ENCODE data around the gene CNRIP1. TPM values are rescaled to one million over a fixed set of nuclear protein-coding genes. Genes with fewer than 3 reads are reported as not detected.
"Not testable (repeated sequence)": the region's sequence is repeated elsewhere in the genome, so short reads cannot be mapped to it uniquely, and the experiment has no call there.

Gene CNRIP1
- total RNA-seq, 1 donor from 2014 or later: 17.5 TPM

DNA sequence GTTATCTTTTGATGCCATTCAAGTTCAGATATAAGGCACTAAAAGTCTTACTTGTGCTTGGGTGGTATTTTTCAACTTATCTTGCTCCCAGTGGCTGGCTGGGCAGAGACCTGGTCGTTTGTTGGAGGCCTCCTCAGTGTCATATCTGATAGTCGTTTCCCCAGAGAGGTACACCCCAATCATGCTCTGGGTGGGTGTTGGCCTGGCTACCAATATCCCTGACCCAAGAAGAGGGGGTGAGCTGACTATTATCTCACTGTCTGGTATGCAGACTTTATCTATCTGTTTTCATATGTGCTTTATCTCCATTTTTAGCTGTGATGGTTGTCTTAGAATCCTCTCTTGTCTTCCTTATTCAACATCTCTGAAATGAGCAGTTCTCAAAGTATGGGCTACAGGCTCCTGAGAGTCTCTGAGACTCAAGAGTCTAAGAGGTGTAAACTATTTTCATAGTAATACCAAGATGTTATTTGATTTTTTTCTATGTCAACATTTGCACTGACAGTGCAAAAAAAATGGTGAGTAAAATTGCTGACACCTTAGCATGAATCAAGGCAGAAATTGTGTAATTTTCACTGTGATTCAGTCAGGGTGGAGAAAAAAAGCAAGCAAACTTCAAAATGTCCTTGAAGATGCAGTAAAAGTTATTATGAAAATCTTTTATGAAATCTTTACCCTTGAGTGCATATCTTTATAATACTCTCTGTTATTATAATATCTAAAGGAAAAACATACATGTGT is 33.1 kb upstream of the CNRIP1 start:
- DNase-seq (ENCODE audit: low read depth): no peak
- TF ChIP-seq, protein P1, sequence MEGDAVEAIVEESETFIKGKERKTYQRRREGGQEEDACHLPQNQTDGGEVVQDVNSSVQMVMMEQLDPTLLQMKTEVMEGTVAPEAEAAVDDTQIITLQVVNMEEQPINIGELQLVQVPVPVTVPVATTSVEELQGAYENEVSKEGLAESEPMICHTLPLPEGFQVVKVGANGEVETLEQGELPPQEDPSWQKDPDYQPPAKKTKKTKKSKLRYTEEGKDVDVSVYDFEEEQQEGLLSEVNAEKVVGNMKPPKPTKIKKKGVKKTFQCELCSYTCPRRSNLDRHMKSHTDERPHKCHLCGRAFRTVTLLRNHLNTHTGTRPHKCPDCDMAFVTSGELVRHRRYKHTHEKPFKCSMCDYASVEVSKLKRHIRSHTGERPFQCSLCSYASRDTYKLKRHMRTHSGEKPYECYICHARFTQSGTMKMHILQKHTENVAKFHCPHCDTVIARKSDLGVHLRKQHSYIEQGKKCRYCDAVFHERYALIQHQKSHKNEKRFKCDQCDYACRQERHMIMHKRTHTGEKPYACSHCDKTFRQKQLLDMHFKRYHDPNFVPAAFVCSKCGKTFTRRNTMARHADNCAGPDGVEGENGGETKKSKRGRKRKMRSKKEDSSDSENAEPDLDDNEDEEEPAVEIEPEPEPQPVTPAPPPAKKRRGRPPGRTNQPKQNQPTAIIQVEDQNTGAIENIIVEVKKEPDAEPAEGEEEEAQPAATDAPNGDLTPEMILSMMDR (conservative IDR thresholded peaks at IDR 0.05; ENCODE audit: low read depth, low read length): no peak
- H3K4me3 ChIP-seq (ENCODE audit: low read depth, low read length): no peak overlapping the region

DNA sequence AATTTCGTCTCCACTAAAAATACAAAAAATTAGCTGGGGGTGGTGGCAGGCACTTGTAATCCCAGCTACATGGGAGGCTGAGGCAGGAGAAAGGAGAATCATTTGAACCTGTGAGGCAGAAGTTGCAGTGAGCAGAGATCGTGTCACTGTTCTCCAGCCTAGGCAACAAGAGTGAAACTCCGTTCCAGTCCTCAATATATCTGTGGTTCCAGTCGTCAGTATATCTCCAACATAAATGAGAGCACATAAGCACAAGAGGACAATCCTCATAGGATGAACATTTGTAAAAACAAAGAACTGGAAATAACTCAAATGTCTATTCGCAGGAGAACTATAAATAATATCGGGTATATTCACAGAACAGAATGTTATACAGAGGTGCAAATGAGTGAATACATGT is 32.2 kb upstream of the CNRIP1 start:
- TF ChIP-seq, protein P1 (conservative IDR thresholded peaks at IDR 0.05; ENCODE audit: low read depth, low read length): no peak
- no peak overlapping the region for H3K4me3 ChIP-seq (ENCODE audit: low read depth, low read length)

DNA sequence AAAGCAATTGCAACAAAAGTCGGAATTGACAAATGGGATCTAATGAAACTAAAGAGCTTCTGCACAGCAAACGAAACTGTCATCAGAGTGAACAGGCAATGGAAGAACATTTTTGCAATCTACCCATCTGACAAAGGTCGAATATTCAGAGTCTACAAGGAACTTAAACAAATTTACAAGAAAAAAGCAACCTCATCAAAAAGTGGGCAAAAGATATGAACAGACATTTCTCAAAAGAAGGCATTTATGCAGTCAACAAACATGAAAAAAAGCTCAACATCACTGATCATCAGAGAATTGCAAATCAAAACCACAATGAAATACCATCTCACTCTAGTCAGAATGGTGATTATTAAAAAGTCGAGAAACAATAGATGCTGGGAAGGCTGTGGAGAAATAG is 29.3 kb upstream of the CNRIP1 start:
- not testable (repeated sequence) for DNase-seq (ENCODE audit: low read depth); H3K4me3 ChIP-seq (ENCODE audit: low read depth, low read length)

More for the DNA sequence above, 32.2 kb upstream of the CNRIP1 start:
- DNase-seq (ENCODE audit: low read depth): no peak

DNA sequence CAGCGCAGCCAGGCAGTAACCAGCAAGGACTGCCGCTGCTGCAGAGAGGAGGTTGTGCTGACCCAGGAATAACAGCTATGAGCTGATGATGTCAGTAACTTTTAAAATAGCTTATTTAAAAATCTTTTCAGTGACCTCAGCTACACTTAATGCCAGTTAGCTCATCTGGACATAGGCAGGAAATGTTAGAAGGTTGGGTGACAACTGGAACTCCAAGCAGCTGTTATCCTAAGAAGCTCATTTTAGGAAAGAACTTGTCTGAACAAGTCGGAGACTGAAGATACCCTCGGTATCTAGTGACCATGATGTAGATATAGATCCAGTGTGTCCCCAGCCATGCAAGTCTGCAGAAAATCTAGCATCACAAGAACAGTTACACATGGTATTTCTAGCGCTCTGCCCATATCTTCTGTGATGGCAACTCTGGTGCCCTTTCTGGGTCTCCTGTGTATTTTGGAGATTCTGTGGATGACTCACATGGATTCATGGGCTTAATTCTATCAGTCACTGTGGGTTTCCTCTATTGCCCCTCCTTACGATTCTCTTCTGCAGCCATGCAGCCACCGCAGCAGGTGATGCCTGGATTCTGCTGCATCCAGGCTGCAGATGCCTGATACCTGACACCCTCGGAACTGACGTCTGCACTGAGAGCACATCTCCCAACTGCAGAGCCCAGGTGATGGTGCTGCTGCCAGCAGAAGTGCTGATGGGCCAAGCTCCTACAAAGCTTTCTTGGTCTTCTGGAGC is 25.6 kb upstream of the CNRIP1 start:
- no peak overlapping the region for H3K4me3 ChIP-seq (ENCODE audit: low read depth, low read length)
- DNase-seq (ENCODE audit: low read depth): no peak
- TF ChIP-seq, protein P1 (conservative IDR thresholded peaks at IDR 0.05; ENCODE audit: low read depth, low read length): no peak

DNA sequence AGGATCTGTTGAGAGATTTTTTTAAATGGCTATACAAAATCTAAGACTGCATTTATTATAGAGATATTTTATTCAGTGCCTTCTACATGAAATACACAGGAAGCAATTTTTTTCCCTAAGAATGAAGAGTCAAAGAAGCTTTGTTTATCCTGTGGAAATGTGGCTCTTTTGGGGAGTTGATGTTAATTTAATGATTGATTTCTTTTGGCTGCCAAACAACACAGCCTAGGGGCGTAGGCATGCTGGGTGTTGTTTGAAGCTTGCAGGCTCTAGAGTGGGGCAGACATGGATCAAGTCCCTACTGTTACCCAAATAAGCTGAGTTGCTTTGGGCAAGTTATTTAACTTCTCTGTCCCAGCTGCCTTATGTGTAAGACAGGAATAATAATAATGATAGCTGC is 24.3 kb upstream of the CNRIP1 start:
- H3K4me3 ChIP-seq (ENCODE audit: low read depth, low read length): no peak overlapping the region
- DNase-seq (ENCODE audit: low read depth): no peak
- TF ChIP-seq, protein P1 (conservative IDR thresholded peaks at IDR 0.05; ENCODE audit: low read depth, low read length): no peak

DNA sequence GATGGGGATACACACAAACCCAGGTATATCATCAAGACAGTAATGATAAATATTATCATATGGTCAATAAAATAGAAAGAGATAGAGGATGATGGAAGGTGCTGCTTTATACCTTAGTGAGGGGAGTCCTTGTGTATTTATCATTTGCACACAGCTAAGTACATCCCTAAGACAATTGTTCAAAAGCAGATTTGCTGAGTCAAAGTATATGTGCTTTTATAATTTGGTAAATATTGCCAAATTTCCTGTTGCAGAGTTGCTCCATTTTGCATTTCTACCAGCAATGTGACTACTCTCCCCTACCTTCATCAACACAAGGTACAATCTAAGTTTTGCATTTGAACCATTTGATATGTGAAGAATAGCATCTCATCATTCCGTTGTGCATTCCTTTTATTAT is 22.7 kb upstream of the CNRIP1 start:
- TF ChIP-seq, protein P1 (conservative IDR thresholded peaks at IDR 0.05; ENCODE audit: low read depth, low read length): no peak
- H3K4me3 ChIP-seq (ENCODE audit: low read depth, low read length): no peak overlapping the region
- DNase-seq (ENCODE audit: low read depth): no peak

DNA sequence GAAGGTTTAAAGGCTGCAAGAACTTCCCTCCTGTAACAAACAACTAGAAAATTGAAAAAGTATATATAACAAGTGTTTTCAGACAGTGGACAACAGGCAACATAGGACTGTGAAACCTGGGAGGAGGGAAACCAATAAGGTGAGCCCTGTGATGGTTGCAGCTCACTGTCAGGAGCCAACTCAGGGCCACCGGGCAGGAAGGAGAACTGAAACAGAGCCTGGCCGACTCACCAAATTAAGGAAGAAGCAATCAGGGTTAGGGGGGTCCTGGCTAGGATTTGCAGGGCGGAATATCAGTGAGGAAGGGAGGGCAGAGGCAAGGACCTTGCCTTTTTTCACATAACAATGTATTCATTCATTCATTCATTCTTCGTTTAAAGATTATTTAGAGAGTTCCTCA is 21.8 kb upstream of the CNRIP1 start:
- TF ChIP-seq, protein P1 (conservative IDR thresholded peaks at IDR 0.05; ENCODE audit: low read depth, low read length): no peak
- no peak for DNase-seq (ENCODE audit: low read depth)
- H3K4me3 ChIP-seq (ENCODE audit: low read depth, low read length): no peak overlapping the region
